HEK293 (cell line): Measurements from ENCODE around the gene SAPCD1.
A peak's percentile ranks its signal among the peaks of the same experiment; 100 is the strongest.

ENCODE experiments used
- CTCF ChIA-PET: fragments of 350-600 bp; formaldehyde crosslinking; extraction: SDS; loops from one replicate; lab custom pipeline; 2021; ENCODE audit warnings: antibody characterized with exemption; lab: Yijun Ruan, JAX
- POLR2A ChIA-PET: fragments of 300-600 bp; formaldehyde crosslinking; extraction: SDS; loops from one replicate; lab custom pipeline; 2020; ENCODE audit warnings: antibody characterized with exemption, inconsistent platforms; lab: Yijun Ruan, JAX
- H3K27ac ChIP-seq: fragments of 200-500 bp; sonication (Bioruptor generic); 2 replicates; pipeline ENCODE4 v1.5.1; 2014; ENCODE audit warnings: low read depth, low read length, control low read depth, inconsistent platforms; ENCODE audit errors: extremely low read depth
- H3K36me3 ChIP-seq, 2 experiments: fragments of 200-500 bp in 1 of 2; sonication (Bioruptor generic) in 1 of 2; 1 replicate in 1 of 2; 2 replicates in 1 of 2; pipeline ENCODE4 v1.5.1; 2014 to 2017; ENCODE audit warnings: inconsistent platforms in 2 of 2, low read length in 2 of 2; ENCODE audit not compliant: control insufficient read depth in 2 of 2, insufficient read depth in 1 of 2
- H3K4me1 ChIP-seq: fragments of 200-500 bp; sonication (Bioruptor generic); 2 replicates; pipeline ENCODE4 v1.5.1; 2014; ENCODE audit warnings: mild to moderate bottlenecking, low read length, inconsistent platforms; ENCODE audit not compliant: control insufficient read depth, insufficient read depth
- H3K4me3 ChIP-seq: 2 replicates; pipeline ENCODE4 v1.5.1; 2011; ENCODE audit warnings: low read depth, mild to moderate bottlenecking, control low read depth, low read length, moderate library complexity
- H3K9me3 ChIP-seq: fragments of 200-500 bp; sonication (Bioruptor generic); 2 replicates; pipeline ENCODE4 v1.5.1; 2014; ENCODE audit warnings: low read depth, low read length, inconsistent platforms; ENCODE audit not compliant: control insufficient read depth, insufficient read depth
- EGR2 ChIP-seq: fragments of 450-650 bp; formaldehyde crosslinking; IDR thresholded peaks from 2 replicates; pipeline ENCODE4 v1.5.1; 2016; ENCODE audit warnings: low read depth, missing biosample characterization, missing genetic modification characterization
- INSM2 ChIP-seq: fragments of 450-650 bp; formaldehyde crosslinking; IDR thresholded peaks from 2 replicates; pipeline ENCODE4 v1.5.1; 2016; ENCODE audit warnings: missing biosample characterization, missing genetic modification characterization
- KLF17 ChIP-seq: fragments of 450-650 bp; formaldehyde crosslinking; IDR thresholded peaks from 2 replicates; pipeline ENCODE4 v1.5.1; 2016; ENCODE audit warnings: missing biosample characterization, missing genetic modification characterization
- MZF1 ChIP-seq: fragments of 450-650 bp; formaldehyde crosslinking; IDR thresholded peaks from 2 replicates; pipeline ENCODE4 v1.5.1; 2017; ENCODE audit warnings: missing biosample characterization, missing genetic modification characterization, borderline replicate concordance
- SCRT2 ChIP-seq: fragments of 450-650 bp; formaldehyde crosslinking; IDR thresholded peaks from 2 replicates; pipeline ENCODE4 v1.5.1; 2016; ENCODE audit warnings: missing biosample characterization, missing genetic modification characterization
- TCF7L2 ChIP-seq: IDR thresholded peaks from 2 replicates; pipeline ENCODE4 v1.6.1; 2011; ENCODE audit warnings: low read depth, mild to moderate bottlenecking, inconsistent platforms, low read length, moderate library complexity, borderline replicate concordance
- WT1 ChIP-seq: fragments of 450-650 bp; formaldehyde crosslinking; IDR thresholded peaks from 2 replicates; pipeline ENCODE4 v1.5.1; 2016; ENCODE audit warnings: missing biosample characterization, missing genetic modification characterization
- ZIC2 ChIP-seq: fragments of 450-650 bp; formaldehyde crosslinking; IDR thresholded peaks from 2 replicates; pipeline ENCODE4 v1.5.1; 2016; ENCODE audit warnings: missing biosample characterization, missing genetic modification characterization
- ZNF140 ChIP-seq: fragments of 450-650 bp; formaldehyde crosslinking; IDR thresholded peaks from 2 replicates; pipeline ENCODE4 v1.5.1; 2016; ENCODE audit warnings: missing biosample characterization, missing genetic modification characterization
- ZNF239 ChIP-seq: fragments of 450-650 bp; formaldehyde crosslinking; IDR thresholded peaks from 2 replicates; pipeline ENCODE4 v1.5.1; 2016; ENCODE audit warnings: missing biosample characterization, missing genetic modification characterization
- ZNF26 ChIP-seq: fragments of 450-650 bp; formaldehyde crosslinking; IDR thresholded peaks from 2 replicates; pipeline ENCODE4 v1.5.1; 2016; ENCODE audit warnings: missing biosample characterization, missing genetic modification characterization
- ZNF398 ChIP-seq: fragments of 450-650 bp; formaldehyde crosslinking; IDR thresholded peaks from 2 replicates; pipeline ENCODE4 v1.5.1; 2017; ENCODE audit warnings: missing biosample characterization, missing genetic modification characterization
- ZNF404 ChIP-seq: fragments of 450-650 bp; formaldehyde crosslinking; IDR thresholded peaks from 2 replicates; pipeline ENCODE4 v1.5.1; 2017; ENCODE audit warnings: missing biosample characterization, missing genetic modification characterization
- ZNF513 ChIP-seq: fragments of 450-650 bp; IDR thresholded peaks from 2 replicates; pipeline ENCODE4 v1.5.1; 2018; ENCODE audit warnings: missing biosample characterization, missing genetic modification characterization
- ZSCAN18 ChIP-seq: fragments of 450-650 bp; formaldehyde crosslinking; IDR thresholded peaks from 2 replicates; pipeline ENCODE4 v1.5.1; 2016; ENCODE audit warnings: missing biosample characterization, missing genetic modification characterization
- TF ChIP-seq, protein P1 (sequence below): fragments of 450-650 bp; formaldehyde crosslinking; conservative IDR thresholded peaks from 2 replicates; pipeline ENCODE4 v1.5.1; 2016; ENCODE audit warnings: low read depth, missing biosample characterization, missing genetic modification characterization
- TF ChIP-seq, protein P2 (sequence below): fragments of 450-650 bp; formaldehyde crosslinking; IDR thresholded peaks from 2 replicates; pipeline ENCODE4 v1.5.1; 2017; ENCODE audit warnings: missing biosample characterization, missing genetic modification characterization
- TF ChIP-seq, protein P3 (sequence below): fragments of 450-650 bp; formaldehyde crosslinking; IDR thresholded peaks from 2 replicates; pipeline ENCODE4 v1.5.1; 2017; ENCODE audit warnings: missing biosample characterization, mild to moderate bottlenecking, missing genetic modification characterization, moderate library complexity

SAPCD1 gene

GRCh38 chr6:31713991-31714684 lies 48.3 kb upstream of the SAPCD1 start:
- no peaks in the 10 kb centered on the region for H3K9me3 ChIP-seq
- CTCF ChIA-PET: interaction anchor here (0.6 to 1.5 kb wide), 6 partner anchors 10 to 1180 kb away, joined by 3 to 8 read pairs (median 4); no protein-coding TSS in a partner anchor
- peak overlapping the region; percentile 46 for H3K27ac ChIP-seq
- no peak overlapping the region for H3K4me3 ChIP-seq
- POLR2A ChIA-PET: interaction anchor here (0.8 to 2.3 kb wide), 6 partner anchors 11 to 113 kb away, joined by 3 to 10 read pairs (median 4); partner anchors contain the start of genes ABHD16A, HSPA1B and MSH5
- peaks cover 4% of the 10 kb centered on the region for H3K4me1 ChIP-seq
- H3K36me3 ChIP-seq: no peaks in the 10 kb centered on the region
- no peak for TF ChIP-seq INSM2 (tag by site-specific recombination)
- TF ChIP-seq WT1: no peak
- TF ChIP-seq, protein P1, sequence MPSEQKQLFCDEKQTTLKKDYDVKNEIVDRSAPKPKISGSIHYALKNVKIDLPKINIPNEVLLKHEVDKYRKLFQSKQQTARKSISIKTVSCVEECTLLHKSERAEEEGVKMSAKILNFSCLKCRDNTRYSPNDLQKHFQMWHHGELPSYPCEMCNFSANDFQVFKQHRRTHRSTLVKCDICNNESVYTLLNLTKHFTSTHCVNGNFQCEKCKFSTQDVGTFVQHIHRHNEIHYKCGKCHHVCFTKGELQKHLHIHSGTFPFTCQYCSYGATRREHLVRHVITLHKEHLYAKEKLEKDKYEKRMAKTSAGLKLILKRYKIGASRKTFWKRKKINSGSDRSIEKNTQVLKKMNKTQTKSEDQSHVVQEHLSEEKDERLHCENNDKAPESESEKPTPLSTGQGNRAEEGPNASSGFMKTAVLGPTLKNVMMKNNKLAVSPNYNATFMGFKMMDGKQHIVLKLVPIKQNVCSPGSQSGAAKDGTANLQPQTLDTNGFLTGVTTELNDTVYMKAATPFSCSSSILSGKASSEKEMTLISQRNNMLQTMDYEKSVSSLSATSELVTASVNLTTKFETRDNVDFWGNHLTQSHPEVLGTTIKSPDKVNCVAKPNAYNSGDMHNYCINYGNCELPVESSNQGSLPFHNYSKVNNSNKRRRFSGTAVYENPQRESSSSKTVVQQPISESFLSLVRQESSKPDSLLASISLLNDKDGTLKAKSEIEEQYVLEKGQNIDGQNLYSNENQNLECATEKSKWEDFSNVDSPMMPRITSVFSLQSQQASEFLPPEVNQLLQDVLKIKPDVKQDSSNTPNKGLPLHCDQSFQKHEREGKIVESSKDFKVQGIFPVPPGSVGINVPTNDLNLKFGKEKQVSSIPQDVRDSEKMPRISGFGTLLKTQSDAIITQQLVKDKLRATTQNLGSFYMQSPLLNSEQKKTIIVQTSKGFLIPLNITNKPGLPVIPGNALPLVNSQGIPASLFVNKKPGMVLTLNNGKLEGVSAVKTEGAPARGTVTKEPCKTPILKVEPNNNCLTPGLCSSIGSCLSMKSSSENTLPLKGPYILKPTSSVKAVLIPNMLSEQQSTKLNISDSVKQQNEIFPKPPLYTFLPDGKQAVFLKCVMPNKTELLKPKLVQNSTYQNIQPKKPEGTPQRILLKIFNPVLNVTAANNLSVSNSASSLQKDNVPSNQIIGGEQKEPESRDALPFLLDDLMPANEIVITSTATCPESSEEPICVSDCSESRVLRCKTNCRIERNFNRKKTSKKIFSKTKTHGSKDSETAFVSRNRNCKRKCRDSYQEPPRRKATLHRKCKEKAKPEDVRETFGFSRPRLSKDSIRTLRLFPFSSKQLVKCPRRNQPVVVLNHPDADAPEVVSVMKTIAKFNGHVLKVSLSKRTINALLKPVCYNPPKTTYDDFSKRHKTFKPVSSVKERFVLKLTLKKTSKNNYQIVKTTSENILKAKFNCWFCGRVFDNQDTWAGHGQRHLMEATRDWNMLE (tag by site-specific recombination): no peak
- no peak for TF ChIP-seq SCRT2 (tag by site-specific recombination)
- no peak for TF ChIP-seq ZNF239 (tag by site-specific recombination)
- no peak for TF ChIP-seq ZNF513 (tag by site-specific recombination)
- peak; percentile 96 for TF ChIP-seq KLF17
- TF ChIP-seq ZNF404 (tag by site-specific recombination): no peak
- TF ChIP-seq ZSCAN18: no peak
- no peak for TF ChIP-seq ZNF140 (tag by site-specific recombination)
- no peak for TF ChIP-seq ZNF26 (tag by site-specific recombination)
- TF ChIP-seq EGR2: peak; percentile 99
- TF ChIP-seq MZF1: peak; percentile 84
- peak; percentile 98 for TF ChIP-seq ZNF398
- peak; percentile 99 for TF ChIP-seq ZIC2
- TF ChIP-seq TCF7L2: peak; percentile 67; the same call in 1 of the 2 replicates
- TF ChIP-seq, protein P2, sequence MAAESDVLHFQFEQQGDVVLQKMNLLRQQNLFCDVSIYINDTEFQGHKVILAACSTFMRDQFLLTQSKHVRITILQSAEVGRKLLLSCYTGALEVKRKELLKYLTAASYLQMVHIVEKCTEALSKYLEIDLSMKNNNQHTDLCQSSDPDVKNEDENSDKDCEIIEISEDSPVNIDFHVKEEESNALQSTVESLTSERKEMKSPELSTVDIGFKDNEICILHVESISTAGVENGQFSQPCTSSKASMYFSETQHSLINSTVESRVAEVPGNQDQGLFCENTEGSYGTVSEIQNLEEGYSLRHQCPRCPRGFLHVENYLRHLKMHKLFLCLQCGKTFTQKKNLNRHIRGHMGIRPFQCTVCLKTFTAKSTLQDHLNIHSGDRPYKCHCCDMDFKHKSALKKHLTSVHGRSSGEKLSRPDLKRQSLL (tag by site-specific recombination): no peak
- TF ChIP-seq, protein P3, sequence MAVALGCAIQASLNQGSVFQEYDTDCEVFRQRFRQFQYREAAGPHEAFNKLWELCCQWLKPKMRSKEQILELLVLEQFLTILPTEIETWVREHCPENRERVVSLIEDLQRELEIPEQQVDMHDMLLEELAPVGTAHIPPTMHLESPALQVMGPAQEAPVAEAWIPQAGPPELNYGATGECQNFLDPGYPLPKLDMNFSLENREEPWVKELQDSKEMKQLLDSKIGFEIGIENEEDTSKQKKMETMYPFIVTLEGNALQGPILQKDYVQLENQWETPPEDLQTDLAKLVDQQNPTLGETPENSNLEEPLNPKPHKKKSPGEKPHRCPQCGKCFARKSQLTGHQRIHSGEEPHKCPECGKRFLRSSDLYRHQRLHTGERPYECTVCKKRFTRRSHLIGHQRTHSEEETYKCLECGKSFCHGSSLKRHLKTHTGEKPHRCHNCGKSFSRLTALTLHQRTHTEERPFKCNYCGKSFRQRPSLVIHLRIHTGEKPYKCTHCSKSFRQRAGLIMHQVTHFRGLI (tag by site-specific recombination): no peak
